SH-SY5Y (cell line): ENCODE results near the gene TRIM54.

ENCODE experiments used
- GATA2 ChIP-seq: IDR thresholded peaks from 2 replicates; pipeline ENCODE4 v1.6.1; 2011; ENCODE audit warnings: mild to moderate bottlenecking, low read depth, low read length
- GATA3 ChIP-seq: IDR thresholded peaks from 2 replicates; pipeline ENCODE4 v1.6.1; 2011; ENCODE audit warnings: low read depth, mild to moderate bottlenecking, low read length, moderate library complexity

DNA sequence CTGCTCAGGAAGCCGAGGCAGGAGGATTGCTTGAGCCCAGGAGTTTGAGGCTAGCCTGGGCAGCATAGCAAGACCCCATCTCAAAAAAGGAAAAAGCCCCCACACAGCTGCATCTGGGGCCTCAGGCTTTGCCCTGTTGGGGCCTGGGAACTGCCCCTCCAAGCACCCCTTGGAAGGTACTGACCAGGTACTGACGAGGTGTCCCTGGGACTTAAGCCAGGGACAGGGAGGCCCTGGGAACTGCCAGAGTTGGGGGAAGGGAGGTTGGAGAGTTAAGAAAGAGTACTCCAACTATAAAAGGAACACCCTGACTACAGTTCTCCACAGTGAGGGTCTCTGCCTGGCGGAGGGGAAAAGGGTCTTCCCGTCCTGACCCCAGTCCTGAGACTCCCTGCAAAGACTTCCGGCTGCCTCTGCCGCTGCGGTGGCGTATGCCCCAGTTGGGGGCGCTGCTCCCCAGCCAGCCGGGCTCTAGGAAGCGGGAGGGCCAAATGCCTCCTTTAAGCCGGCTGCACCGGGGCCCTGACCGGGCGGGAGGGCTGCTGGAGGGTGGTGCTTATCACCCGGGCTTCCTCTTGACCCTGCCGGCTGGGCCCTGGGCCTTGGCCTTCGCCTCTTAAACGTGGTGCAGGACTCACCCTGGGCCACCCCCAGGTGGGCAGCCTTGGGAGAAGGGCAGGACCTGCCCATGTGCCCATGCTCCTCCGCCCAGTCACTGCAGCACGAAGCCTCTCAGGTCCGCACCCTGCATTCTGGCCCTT, 32.2 kb upstream of the TRIM54 start:
- TF ChIP-seq GATA2: no peak
- no peak for TF ChIP-seq GATA3
